GM12878 (cell line): Measurements from ENCODE around the gene SPTBN1. TPM values are rescaled to one million over a fixed set of nuclear protein-coding genes. Genes with fewer than 3 reads are reported as not detected.

ENCODE experiments used
- ATAC-seq: fragments of 200-7000 bp; cut with Tn5 transposase; 3 replicates; pipeline ENCODE4 v1.9.1; 2020; ENCODE audit warnings: mild to moderate bottlenecking, moderate library complexity
- BruUV-seq: library from RNA; stranded (reverse); fragments of 400-500 nt; replicated peaks from 2 replicates; lab custom pipeline; 2021; lab: Mats Ljungman, UMichigan
- CTCF ChIA-PET: fragments of 300-600 bp; sonication (Branson Sonifier 250); formaldehyde crosslinking; extraction: SDS; loops from one replicate; lab custom pipeline; 2021; ENCODE audit warnings: inconsistent platforms; lab: Yijun Ruan, JAX
- POLR2A ChIA-PET: fragments of 350-600 bp; formaldehyde crosslinking; extraction: SDS; loops from one replicate; lab custom pipeline; 2021; ENCODE audit warnings: inconsistent platforms; lab: Charles Lee
- RAD21 ChIA-PET: fragments of 300-600 bp; sonication (Branson Sonifier 250); formaldehyde crosslinking; loops from one replicate; lab custom pipeline; 2023; ENCODE audit warnings: antibody characterized with exemption; ENCODE audit not compliant: unreplicated experiment; lab: Charles Lee
- SMC1A ChIA-PET: fragments of 300-600 bp; sonication (Branson Sonifier 250); formaldehyde crosslinking; loops from one replicate; lab custom pipeline; 2023; ENCODE audit not compliant: unreplicated experiment, uncharacterized antibody; lab: Charles Lee
- DNase-seq: peaks from one replicate; pipeline ENCODE4 v3.0.0-alpha.2; 2011; ENCODE audit warnings: low read depth, low spot score
- FAIRE-seq: peaks from 3 replicates; lab custom pipeline; 2011; peaks lifted over from hg19 to GRCh38; lab: Jason Lieb, UNC
- H2AFZ ChIP-seq: 2 replicates; pipeline ENCODE4 v1.6.0; 2011; ENCODE audit warnings: low read depth, low read length, control low read depth; ENCODE audit not compliant: control insufficient read depth
- H3K27ac ChIP-seq: 2 replicates; pipeline ENCODE4 v1.5.1; 2011; ENCODE audit warnings: control low read depth; ENCODE audit not compliant: control insufficient read depth, insufficient read depth
- H3K27me3 ChIP-seq, 2 experiments: replicated peaks in 1 of 2; 2 replicates each; pipeline versions ENCODE4 v1.6.0 to v1.6.1; 2011; ENCODE audit warnings: low read length in 1 of 2; ENCODE audit not compliant: control insufficient read depth in 2 of 2, insufficient read depth in 2 of 2
- H3K36me3 ChIP-seq, 2 experiments: 2 replicates each; pipeline ENCODE4 v1.5.1; 2011; ENCODE audit warnings: low read length in 1 of 2; ENCODE audit not compliant: control insufficient read depth in 2 of 2, insufficient read depth in 2 of 2
- H3K4me1 ChIP-seq: 2 replicates; pipeline ENCODE4 v1.6.1; 2011; ENCODE audit warnings: mild to moderate bottlenecking, low read length, moderate library complexity, mixed read lengths; ENCODE audit not compliant: control insufficient read depth, insufficient read depth
- H3K4me2 ChIP-seq: 2 replicates; pipeline ENCODE4 v1.6.0; 2011; ENCODE audit warnings: control low read depth; ENCODE audit not compliant: control insufficient read depth, insufficient read depth
- H3K4me3 ChIP-seq: fragments of 200-600 bp; sonication (generic); 2 replicates; pipeline ENCODE4 v1.5.1; 2016
- H3K79me2 ChIP-seq: 2 replicates; pipeline ENCODE4 v1.6.0; 2011; ENCODE audit warnings: low read length; ENCODE audit not compliant: control insufficient read depth, insufficient read depth
- H3K9ac ChIP-seq: 2 replicates; pipeline ENCODE4 v1.8.0; 2011; ENCODE audit warnings: low read length, control low read depth, mixed read lengths; ENCODE audit not compliant: control insufficient read depth, insufficient read depth
- H3K9me3 ChIP-seq: replicated peaks from 3 replicates; pipeline ENCODE4 v1.5.1; 2011; ENCODE audit warnings: mild to moderate bottlenecking, low read length; ENCODE audit not compliant: control insufficient read depth, insufficient read depth
- H4K20me1 ChIP-seq: 2 replicates; pipeline ENCODE4 v1.6.0; 2011; ENCODE audit not compliant: control insufficient read depth, insufficient read depth
- BHLHE40 ChIP-seq, 2 experiments: fragments of 450-650 bp in 1 of 2; IDR thresholded peaks; 2 replicates each; pipeline ENCODE4 v1.6.1; 2011 to 2017; ENCODE audit warnings: low read depth in 2 of 2, borderline replicate concordance in 1 of 2, improper control_type of control experiment in 1 of 2, low read length in 1 of 2, mild to moderate bottlenecking in 1 of 2
- CHD4 ChIP-seq: fragments of 200-600 bp; sonication (generic); IDR thresholded peaks from 2 replicates; pipeline ENCODE4 v1.6.1; 2016; ENCODE audit warnings: mild to moderate bottlenecking
- CREM ChIP-seq: IDR thresholded peaks from 2 replicates; pipeline ENCODE4 v1.6.1; 2014; ENCODE audit warnings: antibody characterized with exemption, low read depth
- MXI1 ChIP-seq: fragments of 150-350 bp; IDR thresholded peaks from 2 replicates; pipeline ENCODE4 v1.6.1; 2011; ENCODE audit warnings: low read depth, mild to moderate bottlenecking, inconsistent platforms, low read length, improper control_type of control experiment
- POLR2AphosphoS2 ChIP-seq: IDR thresholded peaks from 2 replicates; pipeline ENCODE4 v1.6.1; 2011; ENCODE audit warnings: low read depth, mild to moderate bottlenecking, low read length, improper control_type of control experiment, moderate library complexity
- RB1 ChIP-seq: fragments of 450-650 bp; formaldehyde crosslinking; IDR thresholded peaks from 2 replicates; pipeline ENCODE4 v1.6.1; 2017; ENCODE audit warnings: mild to moderate bottlenecking, borderline replicate concordance
- SUZ12 ChIP-seq: fragments of 200-600 bp; sonication (generic); IDR thresholded peaks from one replicate; pipeline ENCODE4 v1.6.1; 2018; ENCODE audit warnings: antibody characterized with exemption, mild to moderate bottlenecking; ENCODE audit not compliant: unreplicated experiment
- WGBS: methylation state at CpG from one replicate; pipeline ENCODE4 v1.1.6; 2016; ENCODE audit warnings: low lambda C conversion rate; ENCODE audit not compliant: insufficient replicate concordance, insufficient coverage; ENCODE audit errors: missing lambda C conversion rate; 5-methylcytosine and 5-hydroxymethylcytosine counted together
- in situ Hi-C: fragments of 300-500 bp; cut with MboI; formaldehyde crosslinking; loops from 9 replicates; pipeline ENCODE4 v1.14.3; 2018; ENCODE audit warnings: mixed read lengths
- intact Hi-C: fragments of 100-400 bp; cut with micrococcal nuclease; formaldehyde crosslinking; loops from one replicate; pipeline ENCODE4 v1.14.2; 2022; ENCODE audit not compliant: unreplicated experiment
- polyA plus RNA-seq, 11 experiments: library from polyadenylated mRNA; depleted of rRNA in 4 of 11; unstranded in 6 of 11; stranded (reverse) in 5 of 11; fragments of >200 nt; fragmentation: Nextera tagmentation in 4 of 11; fragmentation: Illumina TruSeq in 1 of 11; extraction: Ambion mirVana in 4 of 11; extraction: Trizol in 1 of 11; gene quantifications; 1 replicate in 1 of 11; 2 replicates in 10 of 11; pipeline versions ENCODE4 v1.2.1 to v1.2.3, GENCODE V29; 2011 to 2016; ENCODE audit warnings: inconsistent platforms in 2 of 11, missing spikeins in 2 of 11, low read depth in 1 of 11
- total RNA-seq, 4 experiments: library from RNA; depleted of rRNA in 3 of 4; stranded (reverse); fragments of >200 nt in 3 of 4; fragmentation: Illumina TruSeq in 1 of 4; extraction: Trizol in 1 of 4; gene quantifications; 2 replicates each; pipeline versions ENCODE4 v1.2.1 to v1.2.3, GENCODE V29; 2013 to 2021
- TF ChIP-seq, protein P1 (sequence below): fragments of 450-650 bp; IDR thresholded peaks from 2 replicates; pipeline ENCODE4 v1.6.1; 2017; ENCODE audit warnings: mild to moderate bottlenecking, low read depth, inconsistent platforms; ENCODE audit not compliant: poor library complexity, severe bottlenecking
- TF ChIP-seq, protein P2 (sequence below): fragments of 450-650 bp; formaldehyde crosslinking; IDR thresholded peaks from 2 replicates; pipeline ENCODE4 v1.5.0; 2022; ENCODE audit warnings: mild to moderate bottlenecking, missing genetic modification characterization

Gene SPTBN1
- total and polyA plus RNA-seq, 10 of the 15 experiments (the other 5 are each of a cell fraction or from before 2014, with no cell fraction given): 20.6 to 154 (median 76.7) TPM

DNA sequence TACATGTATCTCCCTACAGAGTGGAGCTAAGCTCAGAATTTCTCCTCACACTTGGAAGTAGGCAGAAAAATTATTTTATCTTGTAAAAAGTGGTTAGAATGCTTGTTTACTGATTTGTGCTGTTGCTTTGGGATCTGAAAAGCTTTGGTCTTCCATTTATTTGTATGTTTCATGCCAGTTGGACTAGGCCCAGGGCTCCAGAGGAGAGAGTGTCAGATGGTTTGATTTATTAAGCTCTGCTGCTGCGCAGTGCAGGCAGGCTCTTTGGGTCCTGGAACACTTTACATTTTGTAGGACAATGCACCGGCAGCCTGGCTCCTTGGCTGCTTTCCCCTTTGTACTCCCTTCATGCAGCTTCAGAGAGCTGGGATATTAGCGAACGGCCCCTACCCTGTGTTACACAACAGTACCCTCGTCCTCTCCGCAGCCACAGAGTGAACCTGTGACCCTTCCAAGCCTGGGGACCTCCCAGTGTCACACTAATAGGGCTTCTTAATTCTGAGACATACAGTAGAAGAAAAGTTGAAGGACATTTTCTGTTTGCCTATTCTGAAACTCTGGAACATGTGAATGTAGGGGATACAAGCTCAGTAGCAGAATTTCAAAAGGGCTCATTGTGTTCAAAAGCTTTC is 210.6 kb downstream of the SPTBN1 start:
- FAIRE-seq: no peak
- no peak overlapping the region for H2AFZ ChIP-seq
- H3K36me3 ChIP-seq: peaks cover 37 to 62% of the 10 kb centered on the region in 2 experiments
- H3K4me3 ChIP-seq: no peak overlapping the region
- no peak overlapping the region for H3K9ac ChIP-seq
- in situ Hi-C loops (no loop called here), intact Hi-C loops (no loop called here)
- H3K4me1 ChIP-seq: no peaks in the 10 kb centered on the region
- SMC1A ChIA-PET: interaction anchor here (0.7 to 9.3 kb wide), 16 partner anchors 8 to 511 kb away, joined by 3 to 187 read pairs (median 9); no protein-coding TSS in a partner anchor
- POLR2A ChIA-PET: interaction anchor here (1.0 to 1.8 kb wide), 3 partner anchors 10 to 142 kb away, joined by 4 to 6 read pairs (median 4); no protein-coding TSS in a partner anchor
- no peaks in the 10 kb centered on the region for H4K20me1 ChIP-seq
- DNase-seq: no peak
- no peak overlapping the region for H3K27ac ChIP-seq
- H3K9me3 ChIP-seq: no peaks in the 10 kb centered on the region
- TF ChIP-seq RB1: no peak
- TF ChIP-seq POLR2AphosphoS2: peak; percentile 36; the same call in 1 of the 2 replicates
- no peak overlapping the region for H3K4me2 ChIP-seq
- H3K79me2 ChIP-seq: no peaks in the 10 kb centered on the region
- CTCF ChIA-PET: interaction anchor here (0.8 to 5.6 kb wide), 20 partner anchors 9 to 560 kb away, joined by 3 to 225 read pairs (median 10); no protein-coding TSS in a partner anchor
- BruUV-seq: no TSS peak
- RAD21 ChIA-PET: interaction anchor here (0.8 to 4.4 kb wide), 11 partner anchors 9 to 510 kb away, joined by 3 to 135 read pairs (median 8); no protein-coding TSS in a partner anchor
- ATAC-seq: no peak
- no peaks in the 10 kb centered on the region for H3K27me3 ChIP-seq
- 97% methylated on average over 6 of the region's 6 CpGs for WGBS

DNA sequence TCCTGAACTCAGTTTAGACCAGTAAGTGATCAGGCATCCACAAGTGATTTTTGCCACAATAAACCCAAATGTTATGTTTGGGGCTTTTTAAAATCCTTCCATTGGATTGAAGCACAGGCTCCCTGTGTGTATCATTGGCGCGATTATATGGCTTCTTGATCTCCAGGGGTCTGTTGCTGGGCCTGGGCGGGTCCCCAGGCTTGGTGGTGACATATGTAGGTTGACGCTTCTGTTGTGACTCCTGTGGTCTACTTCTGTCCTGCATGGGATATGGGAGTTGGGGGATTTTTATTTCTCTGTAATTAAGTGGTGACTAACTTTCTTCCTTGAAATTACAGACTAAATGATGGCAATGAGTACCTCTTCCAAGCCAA is 211.1 kb downstream of the SPTBN1 start:
- H3K36me3 ChIP-seq: peaks cover 34 to 62% of the 10 kb centered on the region in 2 experiments
- WGBS: 94% methylated on average over 4 of the region's 4 CpGs
- BruUV-seq: no TSS peak
- no peak overlapping the region for H3K4me3 ChIP-seq
- H3K4me1 ChIP-seq: no peaks in the 10 kb centered on the region
- H2AFZ ChIP-seq: no peak overlapping the region
- POLR2A ChIA-PET: interaction anchor here (1.0 kb wide), 1 partner anchor 143 kb away, joined by 4 read pairs; no protein-coding TSS in a partner anchor
- no peaks in the 10 kb centered on the region for H3K27me3 ChIP-seq
- no peaks in the 10 kb centered on the region for H3K9me3 ChIP-seq
- no peaks in the 10 kb centered on the region for H3K79me2 ChIP-seq
- SMC1A ChIA-PET: interaction anchor here (0.9 to 9.3 kb wide), 8 partner anchors 9 to 144 kb away, joined by 3 to 187 read pairs (median 35); no protein-coding TSS in a partner anchor
- intact Hi-C loops: no loop called here
- no peak overlapping the region for H3K9ac ChIP-seq
- no peak for ATAC-seq
- no peak for FAIRE-seq
- in situ Hi-C loops: no loop called here
- RAD21 ChIA-PET: interaction anchor here (1.3 to 4.4 kb wide), 6 partner anchors 9 to 172 kb away, joined by 5 to 135 read pairs (median 21); no protein-coding TSS in a partner anchor
- no peak overlapping the region for H3K27ac ChIP-seq
- no peak for DNase-seq
- no peaks in the 10 kb centered on the region for H4K20me1 ChIP-seq
- H3K4me2 ChIP-seq: no peak overlapping the region
- CTCF ChIA-PET: interaction anchor here (2.1 to 5.6 kb wide), 10 partner anchors 9 to 560 kb away, joined by 4 to 225 read pairs (median 30); no protein-coding TSS in a partner anchor
- TF ChIP-seq CHD4 (no peak), BHLHE40 (IDR thresholded peaks at IDR 0.05; ENCODE audit: borderline replicate concordance in 1 of 2, low read depth in 2 of 2, low read length in 1 of 2) (no peak), CREM (no peak), SUZ12 (no peak), MXI1 (no peak)
- TF ChIP-seq, protein P1, sequence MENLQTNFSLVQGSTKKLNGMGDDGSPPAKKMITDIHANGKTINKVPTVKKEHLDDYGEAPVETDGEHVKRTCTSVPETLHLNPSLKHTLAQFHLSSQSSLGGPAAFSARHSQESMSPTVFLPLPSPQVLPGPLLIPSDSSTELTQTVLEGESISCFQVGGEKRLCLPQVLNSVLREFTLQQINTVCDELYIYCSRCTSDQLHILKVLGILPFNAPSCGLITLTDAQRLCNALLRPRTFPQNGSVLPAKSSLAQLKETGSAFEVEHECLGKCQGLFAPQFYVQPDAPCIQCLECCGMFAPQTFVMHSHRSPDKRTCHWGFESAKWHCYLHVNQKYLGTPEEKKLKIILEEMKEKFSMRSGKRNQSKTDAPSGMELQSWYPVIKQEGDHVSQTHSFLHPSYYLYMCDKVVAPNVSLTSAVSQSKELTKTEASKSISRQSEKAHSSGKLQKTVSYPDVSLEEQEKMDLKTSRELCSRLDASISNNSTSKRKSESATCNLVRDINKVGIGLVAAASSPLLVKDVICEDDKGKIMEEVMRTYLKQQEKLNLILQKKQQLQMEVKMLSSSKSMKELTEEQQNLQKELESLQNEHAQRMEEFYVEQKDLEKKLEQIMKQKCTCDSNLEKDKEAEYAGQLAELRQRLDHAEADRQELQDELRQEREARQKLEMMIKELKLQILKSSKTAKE: no peak
- TF ChIP-seq, protein P2, sequence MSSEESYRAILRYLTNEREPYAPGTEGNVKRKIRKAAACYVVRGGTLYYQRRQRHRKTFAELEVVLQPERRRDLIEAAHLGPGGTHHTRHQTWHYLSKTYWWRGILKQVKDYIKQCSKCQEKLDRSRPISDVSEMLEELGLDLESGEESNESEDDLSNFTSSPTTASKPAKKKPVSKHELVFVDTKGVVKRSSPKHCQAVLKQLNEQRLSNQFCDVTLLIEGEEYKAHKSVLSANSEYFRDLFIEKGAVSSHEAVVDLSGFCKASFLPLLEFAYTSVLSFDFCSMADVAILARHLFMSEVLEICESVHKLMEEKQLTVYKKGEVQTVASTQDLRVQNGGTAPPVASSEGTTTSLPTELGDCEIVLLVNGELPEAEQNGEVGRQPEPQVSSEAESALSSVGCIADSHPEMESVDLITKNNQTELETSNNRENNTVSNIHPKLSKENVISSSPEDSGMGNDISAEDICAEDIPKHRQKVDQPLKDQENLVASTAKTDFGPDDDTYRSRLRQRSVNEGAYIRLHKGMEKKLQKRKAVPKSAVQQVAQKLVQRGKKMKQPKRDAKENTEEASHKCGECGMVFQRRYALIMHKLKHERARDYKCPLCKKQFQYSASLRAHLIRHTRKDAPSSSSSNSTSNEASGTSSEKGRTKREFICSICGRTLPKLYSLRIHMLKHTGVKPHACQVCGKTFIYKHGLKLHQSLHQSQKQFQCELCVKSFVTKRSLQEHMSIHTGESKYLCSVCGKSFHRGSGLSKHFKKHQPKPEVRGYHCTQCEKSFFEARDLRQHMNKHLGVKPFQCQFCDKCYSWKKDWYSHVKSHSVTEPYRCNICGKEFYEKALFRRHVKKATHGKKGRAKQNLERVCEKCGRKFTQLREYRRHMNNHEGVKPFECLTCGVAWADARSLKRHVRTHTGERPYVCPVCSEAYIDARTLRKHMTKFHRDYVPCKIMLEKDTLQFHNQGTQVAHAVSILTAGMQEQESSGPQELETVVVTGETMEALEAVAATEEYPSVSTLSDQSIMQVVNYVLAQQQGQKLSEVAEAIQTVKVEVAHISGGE (CRISPR knock-in tag): no peak
